IMR-90 (cell line): Measurements from ENCODE around the gene DGKH. TPM values are rescaled to one million over a fixed set of nuclear protein-coding genes. Genes with fewer than 3 reads are reported as not detected.

Experiments used
- ATAC-seq: fragments of 200-7000 bp; cut with Tn5 transposase; 2 replicates; pipeline ENCODE4 v1.9.1; 2020; ENCODE audit warnings: low read depth, mild to moderate bottlenecking, moderate library complexity
- BruUV-seq: library from RNA; stranded (reverse); fragments of 400-500 nt; replicated peaks from 2 replicates; lab custom pipeline; 2021; lab: Mats Ljungman, UMichigan
- CTCF ChIA-PET: fragments of 300-600 bp; formaldehyde crosslinking; extraction: SDS; loops from one replicate; lab custom pipeline; 2021; ENCODE audit warnings: antibody characterized with exemption; lab: Yijun Ruan, JAX
- POLR2A ChIA-PET: fragments of 300-600 bp; sonication (Branson Sonifier 250); formaldehyde crosslinking; loops from one replicate; lab custom pipeline; 2022; ENCODE audit warnings: antibody characterized with exemption; ENCODE audit not compliant: unreplicated experiment; lab: Charles Lee
- DNase-seq: peaks from one replicate; pipeline ENCODE4 v3.0.0; 2013
- H2AFZ ChIP-seq: replicated peaks from 2 replicates; pipeline ENCODE3; 2013; ENCODE audit warnings: low read length, mild to moderate bottlenecking; ENCODE audit not compliant: poor library complexity
- H2AK5ac ChIP-seq: 2 replicates; pipeline ENCODE4 v1.6.1; 2013; ENCODE audit warnings: low read depth, low read length, inconsistent platforms
- H2AK9ac ChIP-seq: replicated peaks from 2 replicates; pipeline ENCODE3; 2013; ENCODE audit warnings: mild to moderate bottlenecking, low read depth, low read length, moderate library complexity; ENCODE audit not compliant: poor library complexity
- H2BK120ac ChIP-seq: 2 replicates; pipeline ENCODE4 v1.6.1; 2013; ENCODE audit warnings: low read depth, low read length, inconsistent platforms
- H2BK15ac ChIP-seq: 3 replicates; pipeline ENCODE4 v1.6.1; 2013; ENCODE audit warnings: low read depth, low read length, inconsistent platforms
- H2BK20ac ChIP-seq: 2 replicates; pipeline ENCODE4 v1.6.1; 2013; ENCODE audit warnings: low read depth, mild to moderate bottlenecking, inconsistent platforms, low read length, moderate library complexity
- H2BK5ac ChIP-seq: 2 replicates; pipeline ENCODE4 v1.6.1; 2013; ENCODE audit warnings: mild to moderate bottlenecking, low read depth, low read length, inconsistent platforms; ENCODE audit not compliant: poor library complexity, severe bottlenecking
- H3K14ac ChIP-seq: replicated peaks from 2 replicates; pipeline ENCODE4 v1.6.1; 2013; ENCODE audit warnings: low read depth, low read length, inconsistent platforms
- H3K18ac ChIP-seq: 2 replicates; pipeline ENCODE4 v1.6.1; 2013; ENCODE audit warnings: low read depth, low read length, control low read depth
- H3K23ac ChIP-seq: 2 replicates; pipeline ENCODE4 v1.6.1; 2013; ENCODE audit warnings: low read depth, low read length, inconsistent platforms
- H3K27ac ChIP-seq: 2 replicates; pipeline ENCODE4 v1.5.1; 2013; ENCODE audit warnings: mild to moderate bottlenecking, control low read depth, low read length; ENCODE audit not compliant: insufficient read depth
- H3K27me3 ChIP-seq: 2 replicates; pipeline ENCODE4 v1.6.1; 2013; ENCODE audit warnings: low read length; ENCODE audit not compliant: control insufficient read depth, insufficient read depth
- H3K36me3 ChIP-seq: 2 replicates; pipeline ENCODE4 v1.6.1; 2013; ENCODE audit warnings: low read length, mixed read lengths; ENCODE audit not compliant: control insufficient read depth, insufficient read depth
- H3K4ac ChIP-seq: 2 replicates; pipeline ENCODE4 v1.6.1; 2013; ENCODE audit warnings: low read depth, low read length, inconsistent platforms
- H3K4me1 ChIP-seq: 2 replicates; pipeline ENCODE4 v1.6.1; 2013; ENCODE audit warnings: low read length, mixed read lengths; ENCODE audit not compliant: control insufficient read depth, insufficient read depth
- H3K4me2 ChIP-seq: 2 replicates; pipeline ENCODE4 v1.6.1; 2013; ENCODE audit warnings: low read depth, mild to moderate bottlenecking, control low read depth, low read length, moderate library complexity
- H3K4me3 ChIP-seq: 2 replicates; pipeline ENCODE4 v1.5.1; 2013; ENCODE audit warnings: low read depth, mild to moderate bottlenecking, control low read depth, low read length, moderate library complexity; ENCODE audit not compliant: insufficient read depth
- H3K56ac ChIP-seq: 2 replicates; pipeline ENCODE4 v1.6.1; 2013; ENCODE audit warnings: low read length, inconsistent platforms; ENCODE audit not compliant: insufficient read depth; ENCODE audit errors: extremely low read depth
- H3K79me1 ChIP-seq, 2 experiments: 2 replicates each; pipeline ENCODE4 v1.6.1; 2013; ENCODE audit warnings: low read length in 2 of 2, inconsistent platforms in 1 of 2, low read depth in 1 of 2
- H3K9ac ChIP-seq: 2 replicates; pipeline ENCODE4 v1.6.1; 2013; ENCODE audit warnings: low read depth, low read length, control low read depth
- H3K9me1 ChIP-seq: 2 replicates; pipeline ENCODE4 v1.6.1; 2013; ENCODE audit warnings: low read length, inconsistent platforms; ENCODE audit not compliant: insufficient read depth
- H3K9me3 ChIP-seq: 2 replicates; pipeline ENCODE4 v1.6.1; 2013; ENCODE audit warnings: low read length; ENCODE audit not compliant: control insufficient read depth, insufficient read depth
- H4K20me1 ChIP-seq: 2 replicates; pipeline ENCODE4 v1.6.1; 2013; ENCODE audit warnings: low read length, inconsistent platforms; ENCODE audit not compliant: insufficient read depth
- H4K5ac ChIP-seq: 2 replicates; pipeline ENCODE4 v1.6.1; 2013; ENCODE audit warnings: mild to moderate bottlenecking, low read depth, low read length, control low read depth
- H4K8ac ChIP-seq, 2 experiments: 2 replicates each; pipeline ENCODE4 v1.6.1; 2013; ENCODE audit warnings: low read depth in 2 of 2, low read length in 2 of 2, control low read depth in 1 of 2, inconsistent platforms in 1 of 2
- H4K91ac ChIP-seq: 2 replicates; pipeline ENCODE4 v1.6.1; 2013; ENCODE audit warnings: low read depth, low read length, inconsistent platforms; ENCODE audit not compliant: insufficient read depth
- BHLHE40 ChIP-seq: fragments of 150-350 bp; IDR thresholded peaks from 2 replicates; pipeline ENCODE4 v1.6.1; 2016; ENCODE audit warnings: mild to moderate bottlenecking, low read depth, low read length
- CEBPB ChIP-seq: IDR thresholded peaks from 2 replicates; pipeline ENCODE4 v1.6.1; 2012; ENCODE audit warnings: low read depth, low read length, improper control_type of control experiment
- CHD1 ChIP-seq: IDR thresholded peaks from 2 replicates; pipeline ENCODE4 v1.6.1; 2012; ENCODE audit warnings: low read depth, low read length, improper control_type of control experiment
- CTCF ChIP-seq: conservative IDR thresholded peaks from 2 replicates; pipeline ENCODE4 v1.5.1; 2012; ENCODE audit warnings: mild to moderate bottlenecking, low read depth, low read length, improper control_type of control experiment
- ELK1 ChIP-seq: fragments of 150-350 bp; IDR thresholded peaks from 2 replicates; pipeline ENCODE4 v1.6.1; 2016; ENCODE audit warnings: low read depth, mild to moderate bottlenecking, low read length, moderate library complexity, borderline replicate concordance
- FOS ChIP-seq: fragments of 150-350 bp; IDR thresholded peaks from 2 replicates; pipeline ENCODE4 v1.6.1; 2016; ENCODE audit warnings: low read depth, low read length
- MAFK ChIP-seq: IDR thresholded peaks from 2 replicates; pipeline ENCODE4 v1.6.1; 2012; ENCODE audit warnings: low read depth, low read length, improper control_type of control experiment
- MAZ ChIP-seq: IDR thresholded peaks from 2 replicates; pipeline ENCODE4 v1.6.1; 2012; ENCODE audit warnings: low read depth, mild to moderate bottlenecking, low read length, improper control_type of control experiment, moderate library complexity, borderline replicate concordance
- MXI1 ChIP-seq: IDR thresholded peaks from 2 replicates; pipeline ENCODE4 v1.6.1; 2012; ENCODE audit warnings: low read depth, mild to moderate bottlenecking, low read length, moderate library complexity, borderline replicate concordance
- NFE2L2 ChIP-seq: fragments of 150-350 bp; IDR thresholded peaks from 2 replicates; pipeline ENCODE4 v1.6.1; 2016; ENCODE audit warnings: low read depth, mild to moderate bottlenecking, low read length
- POLR2A ChIP-seq: IDR thresholded peaks from 2 replicates; pipeline ENCODE4 v1.6.1; 2012; ENCODE audit warnings: mild to moderate bottlenecking, low read depth, low read length
- RAD21 ChIP-seq: IDR thresholded peaks from 2 replicates; pipeline ENCODE4 v1.6.1; 2012; ENCODE audit warnings: low read length, improper control_type of control experiment
- RFX5 ChIP-seq: IDR thresholded peaks from 2 replicates; pipeline ENCODE4 v1.8.0; 2012; ENCODE audit warnings: low read depth, mild to moderate bottlenecking, low read length, moderate library complexity
- SMC3 ChIP-seq: fragments of 150-350 bp; IDR thresholded peaks from 2 replicates; pipeline ENCODE4 v1.6.1; 2016; ENCODE audit warnings: low read depth, mild to moderate bottlenecking, antibody characterized with exemption, low read length, moderate library complexity
- USF2 ChIP-seq: fragments of 150-350 bp; IDR thresholded peaks from 2 replicates; pipeline ENCODE4 v1.6.1; 2017; ENCODE audit warnings: mild to moderate bottlenecking, antibody characterized with exemption, low read length, low read depth
- WGBS, 2 experiments: methylation state at CpG; one replicate each; pipeline versions ENCODE4 v1.1.5 to v1.1.7; 2013; ENCODE audit warnings: missing lambda C conversion rate in 2 of 2; ENCODE audit not compliant: insufficient read length in 1 of 2; ENCODE audit errors: extremely low coverage in 2 of 2; 5-methylcytosine and 5-hydroxymethylcytosine counted together
- dilution Hi-C: fragments of 300-500 bp; cut with HindIII; formaldehyde crosslinking; loops from one replicate; pipeline ENCODE4 v1.14.3; 2018; ENCODE audit warnings: low sequenced_read_pairs; ENCODE audit not compliant: unreplicated experiment
- in situ Hi-C: fragments of 300-500 bp; cut with MboI; formaldehyde crosslinking; loops from 3 replicates; pipeline ENCODE4 v1.14.3; 2019; ENCODE audit warnings: low sequenced_read_pairs, inconsistent platforms, mixed read lengths
- intact Hi-C: fragments of 100-400 bp; cut with micrococcal nuclease; formaldehyde crosslinking; loops from 2 replicates; pipeline ENCODE4 v1.10.0; 2022
- polyA plus RNA-seq, 3 experiments: library from polyadenylated mRNA; depleted of rRNA; stranded (reverse); fragments of >200 nt; gene quantifications; 2 replicates each; pipeline ENCODE4 v1.2.3, GENCODE V29; 2012; ENCODE audit warnings: low replicate concordance in 1 of 3
- total RNA-seq: library from RNA; depleted of rRNA; stranded (reverse); fragments of >200 nt; gene quantifications from 2 replicates; pipeline ENCODE4 v1.2.3, GENCODE V29; 2012

Gene DGKH
- total and polyA plus RNA-seq, 2 of the 4 experiments (the other 2 are of a cell fraction), result 2.0 to 13.4 TPM

GRCh38 chr13:42043676-42044075 lies 4.8 kb upstream of the DGKH start:
- POLR2A ChIA-PET, result no interaction called here

More at GRCh38 chr13:42043676-42044075, 4.8 kb upstream of the DGKH start:
- DNase-seq (no peak), ATAC-seq (no peak)
- no peak overlapping the region for H3K9ac ChIP-seq
- no peaks in the 10 kb centered on the region; the same call in 1 of the 2 replicates for H3K9me1 ChIP-seq
- no peak overlapping the region for H2AK9ac ChIP-seq
- H4K91ac ChIP-seq, result no peak overlapping the region
- H4K8ac ChIP-seq, result no peak overlapping the region
- in situ Hi-C loops (loop anchor here (10.0 kb wide), 1 partner anchor 379 kb away; no protein-coding TSS in a partner anchor), intact Hi-C loops (loop anchor here (5.0 to 10.0 kb wide), 3 partner anchors 126 to 631 kb away; no protein-coding TSS in a partner anchor), dilution Hi-C loops (no loop called here)
- no peak overlapping the region for H3K4me2 ChIP-seq
- no peaks in the 10 kb centered on the region for H3K27me3 ChIP-seq
- no peaks in the 10 kb centered on the region for H3K36me3 ChIP-seq
- CTCF ChIA-PET, result no interaction called here
- no peak overlapping the region for H3K27ac ChIP-seq
- H2BK120ac ChIP-seq, result no peak overlapping the region
- 0 out of 2 replicates have a peak, but pooled peaks cover 8% of the 10 kb centered on the region for H4K20me1 ChIP-seq
- no peak overlapping the region for H2BK5ac ChIP-seq
- peaks cover 17 to 48% of the 10 kb centered on the region in 2 experiments for H3K79me1 ChIP-seq
- BruUV-seq, result no TSS peak
- H3K9me3 ChIP-seq, result no peaks in the 10 kb centered on the region
- TF ChIP-seq MXI1, result no peak
- no peak for TF ChIP-seq BHLHE40
- TF ChIP-seq NFE2L2, result no peak
- TF ChIP-seq SMC3, result no peak
- TF ChIP-seq CHD1, result no peak
- TF ChIP-seq CTCF, result no peak
- TF ChIP-seq POLR2A, result no peak
- TF ChIP-seq MAZ, result no peak
- no peak for TF ChIP-seq ELK1
- TF ChIP-seq CEBPB, result no peak
- TF ChIP-seq FOS, result no peak
- TF ChIP-seq RAD21, result no peak
- TF ChIP-seq MAFK, result no peak
- TF ChIP-seq USF2, result no peak
- TF ChIP-seq RFX5, result no peak
- no peak overlapping the region for H2AK5ac ChIP-seq
- no peak overlapping the region for H3K18ac ChIP-seq
- H3K56ac ChIP-seq, result no peak overlapping the region
- 100% methylated on average over 3 of the region's 5 CpGs; no CpG with 5 or more reads in 1 of the 2 experiments for WGBS, 2 experiments
- H4K5ac ChIP-seq, result no peak overlapping the region
- no peak overlapping the region for H2BK15ac ChIP-seq
- H2BK20ac ChIP-seq, result no peak overlapping the region
- H3K14ac ChIP-seq, result no peak overlapping the region
- no peak overlapping the region for H2AFZ ChIP-seq
- no peak overlapping the region for H3K4me3 ChIP-seq
- H3K4ac ChIP-seq, result no peak overlapping the region
- H3K23ac ChIP-seq, result no peak overlapping the region
- H3K4me1 ChIP-seq, result peaks cover 6% of the 10 kb centered on the region
